NCI-H2196 (cell line): ENCODE measurements around the gene COL26A1.

ENCODE experiments used
- DNase-seq: peaks from one replicate; lab custom pipeline; 2025; ENCODE audit not compliant: unreplicated experiment; lab: John Stamatoyannopoulos, UW

COL26A1 gene

DNA sequence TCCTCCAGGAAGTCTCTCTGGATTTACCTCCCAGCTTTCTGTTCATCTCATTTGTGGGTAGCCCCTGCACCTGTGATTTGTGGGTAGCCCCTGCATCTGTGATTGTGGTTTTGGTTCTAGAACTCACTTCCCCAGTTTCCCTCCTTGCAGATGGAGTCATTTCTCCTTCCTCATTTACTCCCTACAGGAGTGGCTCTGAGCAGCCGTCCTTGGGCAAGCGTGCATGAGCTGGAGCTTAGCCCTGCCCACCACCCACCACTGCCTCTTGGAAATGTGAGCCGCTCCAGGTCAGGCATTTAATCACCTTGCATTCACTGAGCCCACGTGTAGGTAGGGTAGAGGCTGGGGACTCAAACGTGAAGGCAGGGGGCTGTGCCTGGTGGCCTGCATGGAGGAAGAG is 8.2 kb downstream of the COL26A1 start:
- no peak for DNase-seq

- no peak for DNase-seq
These were observed 11.3 kb downstream of the COL26A1 start for GRCh38 chr7:101373812-101374614.

DNA sequence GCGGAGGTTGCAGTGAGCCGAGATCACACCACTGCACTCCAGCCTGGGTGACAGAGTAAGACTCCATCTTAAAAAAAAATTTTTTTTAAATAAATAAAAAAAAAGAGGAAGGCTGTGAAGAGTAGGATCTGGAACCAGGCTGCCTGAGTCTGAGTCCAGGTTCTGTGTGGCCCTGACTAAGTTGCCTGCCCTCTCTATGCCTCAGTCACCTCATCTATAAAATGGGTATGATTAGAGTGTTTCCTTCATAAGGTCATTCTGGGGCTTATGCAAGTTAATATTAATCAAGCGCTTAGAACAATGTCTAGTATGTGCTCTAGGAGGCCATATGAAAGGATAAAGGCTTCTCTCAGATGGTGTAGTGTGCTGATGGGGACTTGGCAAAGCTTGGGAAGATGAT is 12.3 kb downstream of the COL26A1 start:
- no peak for DNase-seq

- no peak for DNase-seq
These were observed 13.9 kb downstream of the COL26A1 start for GRCh38 chr7:101376601-101377000.

GRCh38 chr7:101377189-101377736 is 14.6 kb downstream of the COL26A1 start:
- no peak for DNase-seq

GRCh38 chr7:101378751-101379174 is 16.1 kb downstream of the COL26A1 start:
- no peak for DNase-seq

DNA sequence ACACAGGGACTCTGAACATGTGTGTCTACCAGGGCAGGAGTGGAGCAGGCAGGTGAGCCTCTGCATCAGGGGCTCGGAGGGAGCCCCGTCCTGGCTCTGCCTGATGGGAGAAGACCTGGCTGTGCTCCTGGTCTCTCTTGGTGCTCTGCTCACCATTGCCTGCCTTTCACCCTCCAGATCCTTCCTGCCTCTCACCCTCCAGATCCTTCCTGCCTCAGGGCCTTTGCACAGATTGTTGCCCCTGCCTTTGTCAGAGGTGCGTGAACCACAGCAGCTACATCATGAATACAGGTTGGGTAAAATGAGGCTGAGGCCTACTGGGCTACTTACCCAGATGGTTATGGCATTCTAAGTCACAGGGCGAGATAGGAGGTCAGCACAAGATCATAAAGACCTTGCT is 16.6 kb downstream of the COL26A1 start:
- no peak for DNase-seq

- DNase-seq = no peak
These were observed 19.0 kb downstream of the COL26A1 start for GRCh38 chr7:101381549-101382111.

- no peak for DNase-seq
These were observed 20.3 kb downstream of the COL26A1 start for GRCh38 chr7:101382937-101383336.

DNA sequence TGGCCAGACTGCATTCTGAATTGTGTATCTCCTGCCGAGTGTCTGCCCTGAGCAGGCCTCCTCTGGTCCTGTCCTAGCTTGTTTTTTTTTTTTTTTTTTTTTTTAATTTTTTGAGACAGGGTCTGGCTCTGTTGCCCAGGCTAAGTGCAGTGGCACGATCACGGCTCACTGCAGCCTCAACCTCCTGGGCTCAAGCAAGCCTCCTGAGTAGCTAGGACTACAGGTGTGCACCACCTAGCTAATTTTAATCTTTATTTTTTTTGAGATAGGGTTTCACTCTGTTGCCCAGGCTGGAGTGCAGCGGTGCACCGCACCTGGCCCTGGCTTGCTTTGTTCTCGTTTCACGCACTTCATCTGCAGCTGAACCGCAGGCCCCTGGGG is 23.5 kb downstream of the COL26A1 start:
- no peak for DNase-seq

GRCh38 chr7:101386558-101387231 is 24.0 kb downstream of the COL26A1 start:
- no peak for DNase-seq

- DNase-seq = peak; percentile 20
These were observed 28.2 kb downstream of the COL26A1 start for GRCh38 chr7:101390901-101391301.

GRCh38 chr7:101391991-101392390 is 29.3 kb downstream of the COL26A1 start:
- DNase-seq = no peak

DNA sequence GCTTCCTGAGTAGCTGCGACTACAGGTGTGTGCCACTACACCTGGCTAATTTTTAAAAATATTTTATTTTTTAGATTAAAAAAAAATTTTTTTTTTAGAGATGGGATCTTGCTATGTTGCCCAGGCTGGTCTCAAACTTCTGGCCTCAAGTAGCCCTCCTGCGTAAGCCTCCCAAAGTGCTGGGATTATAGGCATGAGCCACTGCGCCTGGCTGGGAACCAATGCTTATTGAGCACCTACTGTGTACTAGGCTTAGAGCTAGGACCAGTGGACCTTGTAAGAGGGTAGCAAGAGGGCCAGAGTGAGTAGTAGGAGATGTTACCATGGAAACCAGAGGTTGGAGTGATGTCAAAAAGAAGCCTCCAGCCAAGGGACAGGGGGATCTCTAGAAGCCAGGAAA is 31.2 kb downstream of the COL26A1 start:
- DNase-seq = no peak

- DNase-seq = no peak
These were observed 32.7 kb downstream of the COL26A1 start for GRCh38 chr7:101395376-101395775.

- DNase-seq = no peak
These were observed 34.6 kb downstream of the COL26A1 start for GRCh38 chr7:101397243-101397642.

GRCh38 chr7:101397770-101398324 is 35.2 kb downstream of the COL26A1 start:
- DNase-seq = no peak

DNA sequence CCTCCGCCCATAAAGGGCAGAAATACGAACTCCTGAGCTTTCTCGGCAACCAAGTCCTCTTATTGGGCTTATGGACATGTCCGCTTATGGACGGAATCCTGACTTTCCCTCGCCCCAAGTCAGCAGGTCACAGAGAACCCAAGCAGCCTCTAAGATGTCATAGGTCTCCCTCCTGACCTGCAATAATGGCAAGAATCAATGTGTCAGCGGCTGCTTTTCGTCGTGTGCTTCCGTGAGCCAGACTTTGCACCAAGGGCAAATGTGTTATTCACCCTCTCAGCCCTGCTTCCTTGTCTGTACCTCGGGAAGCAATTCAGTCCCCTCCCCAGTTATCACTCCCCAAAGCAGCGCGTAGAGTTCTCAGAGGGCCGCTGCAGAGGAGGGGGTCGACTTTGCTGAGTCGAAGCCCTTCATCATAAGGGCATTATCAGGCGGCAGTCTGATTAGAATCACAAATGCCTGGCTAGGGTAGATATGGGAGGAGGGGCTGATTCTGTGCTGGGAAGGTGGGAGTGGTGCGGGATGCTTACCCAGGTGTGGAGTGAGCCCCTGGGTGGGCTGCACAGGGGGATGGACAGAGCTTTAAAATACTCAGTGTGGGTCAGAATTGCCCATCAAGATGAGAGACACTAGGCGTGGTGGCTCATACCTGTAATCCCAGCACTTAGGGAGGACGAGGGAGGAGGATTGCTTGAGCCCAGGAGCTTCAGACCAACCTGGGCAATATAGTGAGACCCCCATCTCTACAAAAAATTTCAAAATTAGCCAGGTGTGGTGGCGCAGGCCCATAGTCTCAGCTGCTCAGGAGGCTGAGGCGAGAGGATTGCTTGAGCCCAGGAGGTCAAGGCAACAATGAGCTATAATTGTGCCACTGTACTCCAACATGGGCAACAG is 36.0 kb downstream of the COL26A1 start:
- no peak for DNase-seq

DNA sequence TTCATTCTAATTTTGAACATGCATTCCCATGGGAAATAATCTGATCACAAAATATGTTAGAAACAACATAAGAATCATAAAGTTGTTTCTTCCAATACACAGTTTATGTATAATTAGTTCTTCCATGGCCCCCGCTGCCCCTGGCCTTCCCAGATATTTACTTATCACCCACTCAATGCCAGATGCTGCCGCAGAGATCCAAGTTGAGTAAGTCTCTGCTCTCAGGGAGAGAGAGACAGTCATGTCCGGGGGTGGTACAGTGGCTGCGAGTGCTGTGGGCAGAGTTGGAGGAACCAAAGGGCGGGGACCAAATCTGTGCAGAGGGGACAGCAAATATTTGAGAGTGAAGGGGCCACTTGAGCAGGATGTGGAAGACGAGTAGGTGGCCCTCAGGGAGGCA is 37.1 kb downstream of the COL26A1 start:
- no peak for DNase-seq

DNA sequence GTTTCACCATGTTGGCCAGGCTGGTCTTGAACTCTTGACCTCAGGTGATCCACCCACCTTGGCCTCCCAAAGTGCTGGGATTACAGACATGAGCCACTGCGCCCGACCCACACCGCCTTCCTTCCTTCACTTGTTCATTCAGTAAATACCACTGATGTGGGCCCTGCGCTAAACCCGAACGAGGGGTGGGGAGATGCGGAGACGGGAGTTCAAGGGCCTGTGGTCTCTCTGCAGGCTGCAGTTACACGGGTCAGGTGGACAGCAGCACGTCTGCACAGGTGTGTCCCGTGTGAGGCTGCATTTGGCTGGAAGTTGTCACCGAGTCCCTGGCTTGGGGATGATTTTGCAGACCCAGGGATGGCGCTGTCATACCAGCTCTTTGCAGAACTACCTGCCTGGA is 38.1 kb downstream of the COL26A1 start:
- no peak for DNase-seq
